Choroid plexus epithelial cell (primary cell): ENCODE results near the gene ANKMY1.

Source experiments
- DNase-seq: peaks from one replicate; pipeline ENCODE4 v3.0.0-alpha.2; 2010; ENCODE audit warnings: low read depth
- H3K4me3 ChIP-seq: 2 replicates; pipeline ENCODE4 v1.5.1; 2011; ENCODE audit warnings: low read depth, mild to moderate bottlenecking, control low read depth, low read length, moderate library complexity
- CTCF ChIP-seq: conservative IDR thresholded peaks from 2 replicates; pipeline ENCODE4 v1.5.1; 2011; ENCODE audit warnings: low read depth, mild to moderate bottlenecking, control low read depth, inconsistent platforms, low read length, moderate library complexity

ANKMY1 gene

DNA sequence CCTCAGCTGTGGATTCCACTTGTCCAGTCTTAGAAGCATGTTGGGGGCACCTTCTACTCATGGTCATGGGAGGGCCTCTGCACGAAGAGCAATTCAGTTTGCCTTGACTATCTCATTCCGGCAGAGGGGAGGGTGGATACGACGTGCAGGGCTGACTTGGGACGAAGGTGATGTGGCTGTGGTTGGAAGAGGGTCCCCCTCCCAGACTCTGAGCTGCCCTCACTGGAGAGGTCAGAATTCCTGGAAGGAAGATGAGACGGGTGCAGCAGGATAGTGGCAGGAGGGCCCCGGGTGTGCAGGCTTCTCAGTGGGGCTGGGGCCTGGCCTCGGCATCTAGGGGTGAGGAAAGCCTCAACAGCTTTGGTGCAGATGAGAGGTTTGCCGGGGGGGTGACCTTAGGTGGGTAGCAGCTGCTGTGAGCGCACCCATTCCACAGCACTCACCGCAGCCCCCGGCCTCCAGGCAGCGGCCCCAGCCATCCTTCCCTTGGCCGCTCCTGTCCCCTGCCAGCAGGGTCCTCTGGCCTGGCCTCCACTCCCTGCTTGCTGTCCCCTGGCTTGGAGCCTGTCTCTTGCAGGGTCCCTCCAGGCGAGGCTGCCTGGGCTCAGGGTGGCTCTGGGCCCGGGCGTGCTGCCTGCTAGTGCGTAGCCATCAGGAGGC, 13.7 kb upstream of the ANKMY1 start:
- TF ChIP-seq CTCF, result no peak
- DNase-seq, result no peak
- no peak overlapping the region for H3K4me3 ChIP-seq

- DNase-seq, result no peak
- no peak for TF ChIP-seq CTCF
- H3K4me3 ChIP-seq, result no peak overlapping the region
These were observed 12.9 kb upstream of the ANKMY1 start for GRCh38 chr2:240570531-240571313.

DNA sequence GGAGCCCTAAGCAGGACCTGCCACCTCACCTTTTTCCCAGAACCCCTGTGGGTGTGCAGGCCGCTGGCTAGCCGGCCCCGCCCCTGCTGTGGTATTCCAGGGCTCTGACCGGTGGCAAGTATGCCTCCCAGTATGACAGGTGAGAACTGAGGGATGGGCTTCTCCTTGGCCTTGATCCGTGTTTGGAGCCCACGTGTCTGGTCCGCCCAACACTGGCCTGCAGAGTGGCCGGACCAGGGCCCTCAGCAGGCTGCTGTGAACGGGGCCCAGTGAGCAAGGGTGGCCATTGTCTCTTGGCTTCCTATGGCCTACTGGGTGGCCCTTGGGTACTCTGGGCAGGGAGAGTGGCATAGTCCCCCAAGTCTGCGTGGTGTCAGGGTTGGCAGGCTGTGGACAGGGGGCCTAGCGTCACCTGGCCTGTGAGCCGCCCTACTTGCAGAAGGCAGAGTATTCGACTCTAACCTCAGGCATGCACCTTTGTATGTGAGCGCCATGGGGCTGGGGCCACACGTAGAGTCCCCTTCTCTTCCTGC, 12.3 kb upstream of the ANKMY1 start:
- TF ChIP-seq CTCF, result no peak
- DNase-seq, result no peak
- H3K4me3 ChIP-seq, result no peak overlapping the region

DNA sequence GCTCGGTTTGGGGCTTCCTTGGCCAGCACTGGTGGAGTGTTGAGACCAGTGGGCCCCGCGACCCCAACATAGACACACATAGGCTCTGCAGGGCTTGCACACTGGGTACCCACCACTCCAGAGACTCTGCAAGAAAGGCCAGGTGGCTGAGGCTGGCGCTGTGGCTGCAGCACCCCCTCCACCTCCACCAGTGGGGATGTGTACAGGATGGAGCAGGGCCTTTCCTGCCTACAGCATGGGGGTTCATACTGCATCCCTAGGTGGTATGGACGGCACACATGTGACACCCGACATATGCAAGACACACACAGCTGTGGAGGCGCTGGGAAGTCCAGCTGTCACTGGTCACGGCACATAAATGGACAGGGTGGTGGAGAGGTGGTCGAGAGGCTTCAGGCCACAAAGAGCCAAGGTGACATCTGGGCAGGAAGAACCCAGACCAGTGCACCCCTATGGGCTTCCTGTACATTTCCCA, 11.8 kb upstream of the ANKMY1 start:
- H3K4me3 ChIP-seq, result peak overlapping the region; percentile 64
- no peak for TF ChIP-seq CTCF
- no peak for DNase-seq

GRCh38 chr2:240568678-240569522, 11.1 kb upstream of the ANKMY1 start:
- peak overlapping the region; percentile 64 for H3K4me3 ChIP-seq
- no peak for TF ChIP-seq CTCF
- DNase-seq, result peak; percentile 70

DNA sequence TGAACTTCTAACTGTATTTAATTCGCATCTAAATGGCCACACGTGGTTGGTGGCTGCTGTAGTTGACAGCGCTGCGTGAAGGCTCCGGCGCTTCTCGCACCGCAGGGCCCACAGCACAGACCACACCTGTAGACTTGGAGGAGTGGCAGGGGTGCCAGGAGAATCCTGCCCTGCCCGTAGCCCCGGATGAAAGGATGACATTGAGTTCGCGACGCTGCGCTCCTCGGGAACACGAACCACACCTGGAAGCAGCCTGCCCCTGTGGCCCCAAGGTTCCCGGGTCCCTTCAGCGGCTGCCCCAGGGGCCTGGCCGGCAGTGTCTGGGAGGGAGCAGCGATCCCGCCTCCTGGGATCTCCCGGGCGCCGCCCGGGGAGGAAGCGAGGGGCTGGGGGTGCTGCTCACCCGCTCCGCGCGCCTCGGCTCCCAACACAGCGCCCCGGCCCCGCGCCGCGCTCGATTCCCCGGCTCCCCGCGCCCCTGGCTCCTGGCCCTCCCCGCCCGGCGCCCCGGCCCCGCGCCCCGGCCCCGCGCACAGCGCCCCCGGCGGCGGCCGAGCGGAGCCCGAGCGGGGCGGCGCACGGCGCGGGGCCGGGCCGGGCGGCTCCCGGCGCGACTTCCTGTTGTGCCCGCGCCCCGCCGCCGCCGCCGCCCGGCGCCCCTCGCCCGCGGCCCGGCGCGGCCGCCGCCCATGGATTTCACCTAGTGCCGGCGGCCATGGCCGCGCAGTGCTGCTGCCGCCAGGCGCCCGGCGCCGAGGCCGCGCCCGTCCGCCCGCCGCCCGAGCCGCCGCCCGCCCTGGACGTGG, 10.3 kb upstream of the ANKMY1 start, which contains the start of gene RNPEPL1:
TSS of gene RNPEPL1 (plus strand) at position 613 of the 806 bp plus-strand sequence. CDS start at position 716, 103 bp downstream.
- peak within 1 kb of the TSS; percentile 64 for H3K4me3 ChIP-seq
- no peak for DNase-seq
- no peak for TF ChIP-seq CTCF
